ENCODE results near the gene MAN2A1.

DNA sequence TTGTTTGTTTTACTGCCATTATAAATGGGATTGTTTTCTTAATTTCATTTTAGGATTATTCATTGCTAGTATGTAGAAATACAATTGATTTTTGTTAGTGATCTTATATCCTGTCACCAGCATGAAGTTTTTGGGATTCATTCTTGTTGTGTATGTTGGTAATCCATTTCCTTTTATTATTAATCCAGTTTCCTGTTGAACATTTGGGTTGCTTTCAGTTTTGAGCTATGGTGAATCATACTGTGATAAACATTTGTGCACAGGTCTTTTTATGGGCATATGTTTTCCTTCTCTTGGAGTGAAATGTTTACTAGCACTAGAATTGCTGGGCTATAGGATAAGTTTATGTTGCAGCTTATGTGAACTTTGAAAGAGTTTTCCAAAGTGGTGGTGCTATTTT lies 69.6 kb downstream of the MAN2A1 start:
- TF ChIP-seq, protein P1, sequence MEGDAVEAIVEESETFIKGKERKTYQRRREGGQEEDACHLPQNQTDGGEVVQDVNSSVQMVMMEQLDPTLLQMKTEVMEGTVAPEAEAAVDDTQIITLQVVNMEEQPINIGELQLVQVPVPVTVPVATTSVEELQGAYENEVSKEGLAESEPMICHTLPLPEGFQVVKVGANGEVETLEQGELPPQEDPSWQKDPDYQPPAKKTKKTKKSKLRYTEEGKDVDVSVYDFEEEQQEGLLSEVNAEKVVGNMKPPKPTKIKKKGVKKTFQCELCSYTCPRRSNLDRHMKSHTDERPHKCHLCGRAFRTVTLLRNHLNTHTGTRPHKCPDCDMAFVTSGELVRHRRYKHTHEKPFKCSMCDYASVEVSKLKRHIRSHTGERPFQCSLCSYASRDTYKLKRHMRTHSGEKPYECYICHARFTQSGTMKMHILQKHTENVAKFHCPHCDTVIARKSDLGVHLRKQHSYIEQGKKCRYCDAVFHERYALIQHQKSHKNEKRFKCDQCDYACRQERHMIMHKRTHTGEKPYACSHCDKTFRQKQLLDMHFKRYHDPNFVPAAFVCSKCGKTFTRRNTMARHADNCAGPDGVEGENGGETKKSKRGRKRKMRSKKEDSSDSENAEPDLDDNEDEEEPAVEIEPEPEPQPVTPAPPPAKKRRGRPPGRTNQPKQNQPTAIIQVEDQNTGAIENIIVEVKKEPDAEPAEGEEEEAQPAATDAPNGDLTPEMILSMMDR (IDR thresholded peaks at IDR 0.05 in 8 of 11, conservative IDR thresholded peaks at IDR 0.05 in 3 of 11), result no peak
- no peak for TF ChIP-seq POLR2A (IDR thresholded peaks at IDR 0.05)

All from spleen (tissue), 7 donors.